OCI-LY3 (cell line): Measurements from ENCODE around the gene MEX3A.

Experiments
- H2AFZ ChIP-seq: fragments of 200-600, 300-600 bp; shearing (Covaris generic); 2 replicates; pipeline ENCODE4 v1.6.0; 2014; ENCODE audit warnings: antibody characterized with exemption, low read depth, low read length
- H3K27ac ChIP-seq: fragments of 200-600, 300-600 bp; sonication (generic); 2 replicates; pipeline ENCODE4 v1.5.1; 2014; ENCODE audit warnings: mild to moderate bottlenecking, low read length, moderate library complexity, mixed read lengths
- H3K27me3 ChIP-seq: fragments of 200-600, 300-600 bp; sonication (generic); 2 replicates; pipeline ENCODE4 v1.6.1; 2014; ENCODE audit warnings: low read depth, low read length, mixed read lengths
- H3K36me3 ChIP-seq: fragments of 200-600, 300-600 bp; sonication (generic); replicated peaks from 2 replicates; pipeline ENCODE3; 2014; ENCODE audit warnings: low read depth, low read length, mixed read lengths
- H3K4me1 ChIP-seq: fragments of 300-600, 200-600 bp; sonication (generic); 2 replicates; pipeline ENCODE4 v1.6.1; 2014; ENCODE audit warnings: low read length, mixed read lengths
- H3K4me2 ChIP-seq: fragments of 200-600, 300-600 bp; sonication (generic); 2 replicates; pipeline ENCODE4 v1.6.1; 2014; ENCODE audit warnings: low read length, mixed read lengths
- H3K4me3 ChIP-seq: fragments of 300-600, 200-600 bp; sonication (generic); 2 replicates; pipeline ENCODE4 v1.5.1; 2014; ENCODE audit warnings: antibody characterized with exemption, mild to moderate bottlenecking, low read length, moderate library complexity
- H3K79me2 ChIP-seq: fragments of 300-600, 200-600 bp; shearing (Covaris generic); 2 replicates; pipeline ENCODE4 v1.6.1; 2014; ENCODE audit warnings: mild to moderate bottlenecking, low read length, mixed read lengths
- H3K9ac ChIP-seq: fragments of 300-600, 200-600 bp; shearing (Covaris generic); 2 replicates; pipeline ENCODE4 v1.6.0; 2014; ENCODE audit warnings: mild to moderate bottlenecking, low read length, moderate library complexity
- H3K9me3 ChIP-seq: fragments of 200-600, 300-600 bp; shearing (Covaris generic); 2 replicates; pipeline ENCODE4 v1.6.1; 2014; ENCODE audit warnings: low read length, mixed read lengths; ENCODE audit not compliant: insufficient read depth
- H4K20me1 ChIP-seq: fragments of 200-600, 300-600 bp; sonication (generic); 2 replicates; pipeline ENCODE4 v1.6.1; 2016; ENCODE audit warnings: low read length, mixed read lengths; ENCODE audit not compliant: insufficient read depth
- EZH2phosphoT487 ChIP-seq: fragments of 200-600 bp; shearing (Covaris generic); IDR thresholded peaks from 2 replicates; pipeline ENCODE4 v1.6.1; 2018; ENCODE audit warnings: antibody characterized with exemption, mixed run types, low read depth
- TF ChIP-seq, protein P1 (sequence below): fragments of 200-600, 300-600 bp; sonication (generic); IDR thresholded peaks from 2 replicates; pipeline ENCODE4 v1.5.1; 2014; ENCODE audit warnings: antibody characterized with exemption, low read length, low read depth

Gene MEX3A

DNA sequence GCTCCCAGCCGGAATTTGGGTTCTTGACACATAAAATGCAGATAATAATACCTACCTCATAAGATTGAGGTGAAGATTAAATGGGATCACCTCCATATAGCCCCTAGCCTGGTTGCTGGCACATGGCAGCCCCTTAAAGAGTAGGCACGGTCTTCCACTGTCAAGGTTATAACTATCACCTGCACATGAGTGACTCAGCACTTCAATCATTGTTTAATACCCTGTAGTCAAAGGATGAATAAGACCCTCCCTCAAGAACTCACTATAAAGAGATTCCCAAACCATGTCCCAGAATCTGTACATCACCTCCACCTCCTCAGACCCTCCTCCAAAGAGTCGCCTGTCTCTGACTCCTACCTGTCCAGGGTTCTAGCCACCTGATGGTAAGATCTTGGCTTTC, 25.8 kb upstream of the MEX3A start:
- TF ChIP-seq EZH2phosphoT487, result no peak
- TF ChIP-seq, protein P1, sequence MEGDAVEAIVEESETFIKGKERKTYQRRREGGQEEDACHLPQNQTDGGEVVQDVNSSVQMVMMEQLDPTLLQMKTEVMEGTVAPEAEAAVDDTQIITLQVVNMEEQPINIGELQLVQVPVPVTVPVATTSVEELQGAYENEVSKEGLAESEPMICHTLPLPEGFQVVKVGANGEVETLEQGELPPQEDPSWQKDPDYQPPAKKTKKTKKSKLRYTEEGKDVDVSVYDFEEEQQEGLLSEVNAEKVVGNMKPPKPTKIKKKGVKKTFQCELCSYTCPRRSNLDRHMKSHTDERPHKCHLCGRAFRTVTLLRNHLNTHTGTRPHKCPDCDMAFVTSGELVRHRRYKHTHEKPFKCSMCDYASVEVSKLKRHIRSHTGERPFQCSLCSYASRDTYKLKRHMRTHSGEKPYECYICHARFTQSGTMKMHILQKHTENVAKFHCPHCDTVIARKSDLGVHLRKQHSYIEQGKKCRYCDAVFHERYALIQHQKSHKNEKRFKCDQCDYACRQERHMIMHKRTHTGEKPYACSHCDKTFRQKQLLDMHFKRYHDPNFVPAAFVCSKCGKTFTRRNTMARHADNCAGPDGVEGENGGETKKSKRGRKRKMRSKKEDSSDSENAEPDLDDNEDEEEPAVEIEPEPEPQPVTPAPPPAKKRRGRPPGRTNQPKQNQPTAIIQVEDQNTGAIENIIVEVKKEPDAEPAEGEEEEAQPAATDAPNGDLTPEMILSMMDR, result no peak
- peaks cover 15% of the 10 kb centered on the region for H3K27me3 ChIP-seq
- H3K9ac ChIP-seq, result no peak overlapping the region
- H3K36me3 ChIP-seq, result no peaks in the 10 kb centered on the region
- no peaks in the 10 kb centered on the region for H3K79me2 ChIP-seq
- H3K27ac ChIP-seq, result no peak overlapping the region
- H2AFZ ChIP-seq, result no peak overlapping the region
- no peaks in the 10 kb centered on the region for H3K9me3 ChIP-seq
- peaks cover 33% of the 10 kb centered on the region for H3K4me1 ChIP-seq
- no peak overlapping the region for H3K4me2 ChIP-seq
- H4K20me1 ChIP-seq, result no peaks in the 10 kb centered on the region
- H3K4me3 ChIP-seq, result no peak overlapping the region

GRCh38 chr1:156106624-156107488, 24.6 kb upstream of the MEX3A start:
- no peak overlapping the region for H3K27ac ChIP-seq
- H3K4me3 ChIP-seq, result peak overlapping the region; percentile 71
- peak overlapping the region; percentile 24; the same call in 1 of the 2 replicates for H2AFZ ChIP-seq
- no peaks in the 10 kb centered on the region for H4K20me1 ChIP-seq
- H3K4me2 ChIP-seq, result peak overlapping the region; percentile 88
- H3K9me3 ChIP-seq, result no peaks in the 10 kb centered on the region
- peak overlapping the region; percentile 70; the same call in 1 of the 2 replicates for H3K9ac ChIP-seq
- TF ChIP-seq, protein P1, result no peak
- no peak for TF ChIP-seq EZH2phosphoT487
- H3K4me1 ChIP-seq, result peaks cover 36% of the 10 kb centered on the region
- H3K36me3 ChIP-seq, result no peaks in the 10 kb centered on the region
- H3K79me2 ChIP-seq, result no peaks in the 10 kb centered on the region
- peaks cover 6% of the 10 kb centered on the region for H3K27me3 ChIP-seq

DNA sequence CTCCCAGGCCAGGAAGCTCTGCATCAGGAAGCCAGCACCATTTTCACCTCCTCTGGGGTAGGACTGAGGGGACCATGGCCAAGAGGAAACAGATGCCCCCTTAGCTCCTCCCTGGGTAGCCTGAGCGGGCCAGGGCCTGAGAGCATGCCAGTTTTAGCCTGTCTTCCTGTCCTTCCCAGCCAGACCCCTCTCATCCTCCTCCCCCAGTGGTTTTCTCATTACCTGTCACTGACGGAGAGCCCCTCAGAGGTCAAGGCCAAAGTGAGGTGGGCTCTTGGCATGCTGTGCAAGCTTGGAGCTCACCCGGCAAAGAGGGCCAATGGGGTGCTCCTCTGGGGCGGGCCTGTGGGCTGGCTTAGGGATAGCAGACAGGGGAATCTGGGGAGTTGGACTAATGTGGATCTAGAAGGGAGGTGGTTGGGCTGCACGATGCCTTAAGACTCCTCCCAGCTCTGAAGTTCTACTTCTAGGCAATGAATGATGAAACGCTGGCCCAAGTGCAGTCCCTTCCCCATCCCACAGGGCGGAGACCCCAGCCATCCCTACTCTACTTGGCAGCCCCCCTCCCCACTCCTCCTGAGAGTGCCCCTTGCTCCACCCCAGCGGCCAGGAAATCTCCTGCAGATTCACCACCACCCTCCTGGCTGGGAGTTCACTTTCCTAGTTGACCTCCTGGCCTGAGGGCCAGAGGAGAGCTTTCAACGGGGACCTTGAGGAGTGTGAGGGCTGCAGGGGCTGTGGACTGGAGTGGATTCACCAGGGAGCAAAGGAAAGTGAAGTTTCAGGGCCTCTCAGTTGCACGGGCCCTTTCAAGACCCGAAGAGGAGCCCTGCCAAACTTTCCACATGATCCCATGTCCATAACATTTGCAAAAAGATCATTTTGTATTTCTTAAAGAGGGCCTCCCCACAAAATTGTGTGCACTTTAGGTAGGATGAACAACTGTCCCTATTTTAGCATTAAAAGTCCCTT, 22.9 kb upstream of the MEX3A start:
- Histone ChIP-seq H2AFZ (no peak overlapping the region), H3K4me3 (peak overlapping the region; percentile 71), H3K27me3 (peaks cover 12% of the 10 kb centered on the region), H3K79me2 (no peaks in the 10 kb centered on the region), H3K4me1 (peaks cover 36% of the 10 kb centered on the region), H3K36me3 (no peaks in the 10 kb centered on the region), H3K9me3 (no peaks in the 10 kb centered on the region), H4K20me1 (no peaks in the 10 kb centered on the region), H3K27ac (0 out of 2 replicates have a peak overlapping the region, but pooled peaks have one; percentile 20), H3K9ac (peak overlapping the region; percentile 70), H3K4me2 (peak overlapping the region; percentile 88)
- no peak for TF ChIP-seq EZH2phosphoT487
- TF ChIP-seq, protein P1, result no peak
